ENCODE data around the gene LMBR1L.
"Not testable (repeated sequence)": the region's sequence is repeated elsewhere in the genome, so short reads cannot be mapped to it uniquely, and the experiment has no call there.

LMBR1L gene

DNA sequence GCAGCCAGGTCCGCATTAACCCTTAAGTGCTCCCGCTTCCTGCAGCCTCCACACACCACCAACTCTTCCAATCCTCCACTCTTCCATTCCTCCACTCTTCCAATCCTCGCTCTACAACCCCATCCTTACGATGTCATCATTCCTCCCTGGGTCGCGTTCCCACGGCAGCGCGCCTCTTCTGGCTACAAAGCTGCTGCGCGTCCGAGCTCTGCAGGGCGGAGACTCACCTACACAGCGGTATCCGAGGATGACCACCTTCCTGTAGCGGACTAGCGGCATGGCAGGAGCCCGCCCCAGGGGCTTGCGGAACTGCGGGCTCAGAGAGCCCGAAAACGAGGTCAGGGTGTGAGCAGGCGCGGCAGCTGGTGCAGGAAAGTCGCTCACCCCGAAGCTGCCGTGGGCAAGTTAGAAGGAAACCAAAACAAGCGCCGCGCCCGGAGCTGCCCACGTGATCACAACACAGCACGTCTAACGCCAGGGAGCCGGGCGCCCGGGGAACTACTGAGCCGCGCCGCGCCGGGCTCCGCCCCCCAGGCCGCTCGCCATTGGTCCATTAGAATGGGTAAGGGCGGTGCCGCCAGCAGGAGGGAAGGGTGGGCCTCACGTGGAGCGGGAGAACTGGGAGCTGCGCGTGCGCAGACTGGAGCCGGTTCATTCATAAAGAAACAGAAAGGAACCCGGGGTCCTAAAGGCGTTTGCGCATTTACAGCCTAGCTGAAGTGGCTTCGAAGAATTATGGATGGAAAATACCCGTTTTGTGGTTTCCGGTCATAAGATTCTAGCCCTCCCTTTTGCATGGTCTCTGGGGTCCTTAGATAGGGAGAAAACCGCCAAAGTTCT lies 40.9 kb downstream of the LMBR1L start, which contains the start of gene RHEBL1:
RHEBL1 (minus strand) TSS at position 473 of the 840 bp plus-strand sequence; CDS start at position 279, 194 bp downstream.
- peak within 1 kb of the TSS; percentile 98 for H3K4me3 Mint-ChIP-seq
- peaks cover 18% of the 10 kb centered on the region for H3K4me1 Mint-ChIP-seq
- no peaks in the 10 kb centered on the region for H3K27me3 Mint-ChIP-seq
- no peaks in the 10 kb centered on the region for H3K36me3 Mint-ChIP-seq
- no peaks in the 10 kb centered on the region for H3K9me3 Mint-ChIP-seq
- peak within 1 kb of the TSS; percentile 48 for H3K27ac Mint-ChIP-seq

DNA sequence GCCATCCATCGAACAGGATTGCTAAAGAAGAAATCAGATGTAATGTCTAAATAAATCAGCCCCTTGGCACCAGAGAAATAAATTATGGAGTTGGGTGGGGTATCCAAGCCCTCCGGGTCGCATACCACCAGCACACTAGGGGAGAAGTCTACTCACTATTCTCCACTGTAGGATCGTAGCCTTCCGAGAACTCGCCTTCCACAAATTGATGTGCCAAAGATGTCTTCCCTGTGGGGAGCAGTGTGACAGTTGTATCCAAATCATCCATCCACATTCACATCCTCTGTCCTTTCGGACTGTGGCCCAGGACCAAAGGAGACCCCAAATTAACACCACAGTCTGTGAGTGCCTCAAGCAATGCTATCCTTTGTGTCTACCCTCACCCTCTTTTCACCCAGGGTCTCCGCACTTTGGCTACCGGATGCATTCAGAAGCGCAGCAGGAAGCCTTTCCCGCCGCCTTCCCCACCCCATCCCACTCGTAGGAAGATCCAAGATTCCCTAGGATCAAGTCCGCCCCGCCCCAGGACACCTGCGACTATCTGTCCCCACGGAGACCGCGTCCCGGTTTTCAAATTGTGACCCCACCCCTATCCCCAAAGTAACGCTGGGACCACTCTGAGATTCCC lies 41.7 kb downstream of the LMBR1L start:
- peaks cover 20% of the 10 kb centered on the region for H3K4me1 Mint-ChIP-seq
- H3K4me3 Mint-ChIP-seq = peak overlapping the region; percentile 98
- no peaks in the 10 kb centered on the region for H3K27me3 Mint-ChIP-seq
- H3K9me3 Mint-ChIP-seq = no peaks in the 10 kb centered on the region
- H3K27ac Mint-ChIP-seq = no peak overlapping the region
- H3K36me3 Mint-ChIP-seq = no peaks in the 10 kb centered on the region

- H3K27ac Mint-ChIP-seq = no peak overlapping the region
- H3K9me3 Mint-ChIP-seq = no peaks in the 10 kb centered on the region
- no peaks in the 10 kb centered on the region for H3K36me3 Mint-ChIP-seq
- H3K27me3 Mint-ChIP-seq = no peaks in the 10 kb centered on the region
- H3K4me3 Mint-ChIP-seq = no peak overlapping the region
- H3K4me1 Mint-ChIP-seq = peaks cover 30% of the 10 kb centered on the region
These were observed 44.5 kb downstream of the LMBR1L start for GRCh38 chr12:49066120-49066519.

GRCh38 chr12:49064767-49065152 lies 45.9 kb downstream of the LMBR1L start:
- no peaks in the 10 kb centered on the region for H3K9me3 Mint-ChIP-seq

GRCh38 chr12:49061916-49062315 lies 48.7 kb downstream of the LMBR1L start:
- not testable (repeated sequence) for H3K9me3 Mint-ChIP-seq, H3K27me3 Mint-ChIP-seq, H3K36me3 Mint-ChIP-seq, H3K27ac Mint-ChIP-seq
- peak overlapping the region; percentile 97 for H3K4me3 Mint-ChIP-seq
- H3K4me1 Mint-ChIP-seq = peaks cover 36% of the 10 kb centered on the region

More at GRCh38 chr12:49064767-49065152, 45.9 kb downstream of the LMBR1L start:
- Mint-ChIP-seq H3K27ac (no peak overlapping the region), H3K36me3 (no peaks in the 10 kb centered on the region), H3K4me3 (no peak overlapping the region), H3K27me3 (no peaks in the 10 kb centered on the region), H3K4me1 (peaks cover 25% of the 10 kb centered on the region)

GRCh38 chr12:49061157-49061650 lies 49.4 kb downstream of the LMBR1L start:
- Mint-ChIP-seq H3K4me1 (peaks cover 43% of the 10 kb centered on the region), H3K4me3 (peak overlapping the region; percentile 97), H3K36me3 (peaks cover 2% of the 10 kb centered on the region), H3K27ac (peak overlapping the region; percentile 99), H3K27me3 (no peaks in the 10 kb centered on the region), H3K9me3 (no peaks in the 10 kb centered on the region)

DNA sequence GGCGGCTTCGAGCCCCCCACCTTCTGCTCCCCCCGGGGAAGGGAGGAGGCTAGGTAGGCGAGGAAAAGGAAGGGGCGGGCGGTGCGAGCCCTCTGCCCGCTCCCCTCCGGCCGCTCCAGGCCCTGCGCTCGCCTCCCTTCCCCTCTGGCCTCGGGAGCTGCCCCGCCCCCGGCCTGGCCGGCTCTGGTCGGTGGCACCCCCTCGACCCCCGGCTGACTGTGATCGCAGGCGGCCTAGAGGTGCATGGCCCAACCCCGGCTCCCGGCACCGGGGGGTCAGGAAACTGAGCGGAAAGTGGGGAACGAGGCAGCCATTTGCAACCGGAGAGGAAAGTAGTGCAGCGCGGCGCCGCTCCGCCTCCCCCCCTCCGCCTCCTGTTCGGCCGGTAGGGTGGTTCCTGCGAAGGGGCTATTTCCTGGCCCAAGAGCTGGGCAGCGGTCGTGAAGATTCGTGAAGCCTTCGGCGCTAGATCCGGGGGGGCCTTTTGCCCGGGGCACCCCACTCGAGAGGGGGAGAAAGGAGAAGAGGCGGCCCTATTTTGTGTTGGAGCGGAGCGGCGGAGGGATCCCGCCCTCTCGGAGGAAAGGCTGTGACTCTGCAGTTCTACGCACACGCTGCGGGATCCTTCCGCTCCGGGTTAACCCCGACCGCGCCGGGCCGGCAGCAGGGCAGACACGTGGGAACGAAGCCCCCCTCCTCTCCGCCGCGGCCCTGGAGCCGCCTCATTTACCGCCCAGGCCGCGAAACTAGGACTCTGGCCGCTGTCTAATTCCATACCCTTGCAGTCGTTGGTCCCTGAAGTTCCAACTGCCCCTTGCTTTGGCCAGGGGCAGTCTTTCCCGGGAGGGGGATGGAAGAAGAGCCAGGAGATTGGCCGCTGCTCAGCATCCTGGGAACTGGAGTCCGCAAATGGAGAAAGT lies 50.1 kb downstream of the LMBR1L start, which contains the start of gene KMT2D:
KMT2D (minus strand) TSS at position 558 of the 920 bp plus-strand sequence. CDS start 5,470 bp downstream, outside the sequence.
- H3K4me1 Mint-ChIP-seq = peaks cover 50% of the 10 kb centered on the region
- peaks cover 5% of the 10 kb centered on the region for H3K36me3 Mint-ChIP-seq
- no peaks in the 10 kb centered on the region for H3K27me3 Mint-ChIP-seq

DNA sequence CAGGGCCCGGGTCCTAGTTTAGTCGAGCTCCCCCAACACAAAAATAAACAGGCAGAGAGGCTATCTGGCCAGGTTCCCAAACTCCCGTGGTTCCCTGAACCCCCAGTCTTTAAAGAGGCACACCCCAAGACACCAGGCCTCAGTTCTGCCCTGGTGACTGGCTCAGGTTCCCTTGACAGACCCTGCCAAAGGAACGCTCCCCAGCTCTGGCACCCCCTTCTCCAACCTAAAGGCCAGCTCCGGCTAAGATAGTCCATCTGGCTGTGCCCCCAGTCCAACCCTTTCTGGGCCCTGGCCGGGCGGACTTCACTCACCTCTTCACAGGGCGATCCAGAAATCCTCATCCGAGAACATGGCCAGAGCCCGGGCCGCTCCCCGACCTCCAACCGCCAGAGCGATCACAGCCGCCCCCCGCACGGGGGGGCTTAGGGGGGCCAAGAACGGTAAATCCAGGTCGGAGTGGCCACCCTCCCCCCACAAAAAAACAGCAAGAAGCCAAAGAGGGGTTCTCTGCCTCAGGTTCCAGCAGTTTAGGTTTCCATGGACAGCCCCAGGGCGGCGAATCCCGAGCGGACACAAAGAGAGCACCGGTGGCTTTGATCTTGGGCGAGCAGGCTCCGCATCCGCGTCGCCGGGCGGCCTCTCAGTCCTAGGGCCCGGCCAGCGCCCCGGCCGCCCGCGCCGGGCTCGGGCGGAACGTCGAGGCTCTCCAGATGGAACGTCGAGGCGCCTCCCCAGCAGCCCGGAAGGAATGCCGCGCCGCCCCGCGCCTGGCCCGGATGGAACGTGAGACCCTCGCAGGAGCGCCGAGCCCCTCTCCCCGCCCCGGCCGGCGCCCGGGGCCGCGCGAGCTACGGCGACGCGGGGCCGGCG lies 51.1 kb downstream of the LMBR1L start:
- H3K4me1 Mint-ChIP-seq = peaks cover 59% of the 10 kb centered on the region
- H3K9me3 Mint-ChIP-seq = no peaks in the 10 kb centered on the region
- H3K27me3 Mint-ChIP-seq = no peaks in the 10 kb centered on the region
- H3K36me3 Mint-ChIP-seq = peaks cover 5% of the 10 kb centered on the region
- H3K4me3 Mint-ChIP-seq = peak overlapping the region; percentile 95
- peak overlapping the region; percentile 95 for H3K27ac Mint-ChIP-seq

More for the DNA sequence above, 50.1 kb downstream of the LMBR1L start, which contains the start of gene KMT2D:
- Mint-ChIP-seq H3K9me3 (no peaks in the 10 kb centered on the region), H3K4me3 (peak within 1 kb of the TSS; percentile 97), H3K27ac (peak within 1 kb of the TSS; percentile 99)

DNA sequence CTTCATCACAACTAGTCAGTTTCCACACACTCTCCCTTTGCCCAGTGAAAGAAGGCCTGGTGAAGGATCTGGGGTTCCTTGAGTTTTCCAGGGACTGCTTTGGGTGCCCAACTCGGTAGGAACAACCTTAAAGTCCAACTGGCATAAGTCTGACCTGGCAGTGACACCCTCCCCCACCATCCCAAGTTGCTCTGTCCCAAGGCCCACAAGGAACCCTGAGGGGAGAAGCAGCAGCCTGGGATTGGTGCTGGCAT lies 51.7 kb downstream of the LMBR1L start:
- peak overlapping the region; percentile 95 for H3K4me3 Mint-ChIP-seq
- no peaks in the 10 kb centered on the region for H3K9me3 Mint-ChIP-seq
- H3K27ac Mint-ChIP-seq = peak overlapping the region; percentile 95
- H3K36me3 Mint-ChIP-seq = peaks cover 5% of the 10 kb centered on the region
- H3K27me3 Mint-ChIP-seq = no peaks in the 10 kb centered on the region
- peaks cover 62% of the 10 kb centered on the region for H3K4me1 Mint-ChIP-seq

- Mint-ChIP-seq H3K4me1 (peaks cover 58% of the 10 kb centered on the region), H3K36me3 (peaks cover 5% of the 10 kb centered on the region), H3K4me3 (peak overlapping the region; percentile 95), H3K27ac (peak overlapping the region; percentile 95), H3K9me3 (no peaks in the 10 kb centered on the region), H3K27me3 (no peaks in the 10 kb centered on the region)
These were observed 52.1 kb downstream of the LMBR1L start for GRCh38 chr12:49058366-49059044.

DNA sequence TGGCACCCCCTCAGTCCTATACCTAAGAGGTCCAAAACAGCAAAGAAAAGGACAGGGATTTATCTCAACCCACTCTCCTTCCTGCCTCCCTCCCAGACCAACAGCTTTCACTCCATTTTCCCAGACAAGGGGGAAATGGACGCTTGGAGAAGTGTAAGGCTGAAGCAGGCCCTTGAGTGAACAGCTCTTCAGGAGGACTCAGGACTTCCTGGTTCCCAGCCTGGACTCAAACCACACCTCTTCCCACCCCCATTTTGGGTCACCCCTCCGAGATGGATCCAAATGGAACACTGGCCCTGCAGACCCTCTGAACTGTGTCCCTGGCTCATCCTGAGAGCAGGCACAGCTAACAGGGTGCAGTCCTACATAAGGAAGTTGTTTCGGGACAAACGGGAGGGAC lies 52.8 kb downstream of the LMBR1L start:
- Mint-ChIP-seq H3K36me3 (peaks cover 5% of the 10 kb centered on the region), H3K27ac (peak overlapping the region; percentile 95), H3K4me1 (peaks cover 61% of the 10 kb centered on the region), H3K4me3 (peak overlapping the region; percentile 95), H3K27me3 (no peaks in the 10 kb centered on the region), H3K9me3 (no peaks in the 10 kb centered on the region)

- Mint-ChIP-seq H3K27ac (peak overlapping the region; percentile 86), H3K36me3 (peaks cover 13% of the 10 kb centered on the region), H3K9me3 (no peaks in the 10 kb centered on the region), H3K4me1 (peaks cover 61% of the 10 kb centered on the region), H3K4me3 (peak overlapping the region; percentile 95), H3K27me3 (no peaks in the 10 kb centered on the region)
These were observed 54.5 kb downstream of the LMBR1L start for GRCh38 chr12:49055978-49056754.

- Mint-ChIP-seq H3K4me3 (no peak overlapping the region), H3K36me3 (peaks cover 13% of the 10 kb centered on the region), H3K4me1 (peaks cover 58% of the 10 kb centered on the region), H3K27ac (peak overlapping the region; percentile 5), H3K9me3 (no peaks in the 10 kb centered on the region), H3K27me3 (no peaks in the 10 kb centered on the region)
These were observed 55.6 kb downstream of the LMBR1L start for GRCh38 chr12:49055092-49055491.
